ENCODE measurements around the gene DCLRE1B.

DCLRE1B gene

DNA sequence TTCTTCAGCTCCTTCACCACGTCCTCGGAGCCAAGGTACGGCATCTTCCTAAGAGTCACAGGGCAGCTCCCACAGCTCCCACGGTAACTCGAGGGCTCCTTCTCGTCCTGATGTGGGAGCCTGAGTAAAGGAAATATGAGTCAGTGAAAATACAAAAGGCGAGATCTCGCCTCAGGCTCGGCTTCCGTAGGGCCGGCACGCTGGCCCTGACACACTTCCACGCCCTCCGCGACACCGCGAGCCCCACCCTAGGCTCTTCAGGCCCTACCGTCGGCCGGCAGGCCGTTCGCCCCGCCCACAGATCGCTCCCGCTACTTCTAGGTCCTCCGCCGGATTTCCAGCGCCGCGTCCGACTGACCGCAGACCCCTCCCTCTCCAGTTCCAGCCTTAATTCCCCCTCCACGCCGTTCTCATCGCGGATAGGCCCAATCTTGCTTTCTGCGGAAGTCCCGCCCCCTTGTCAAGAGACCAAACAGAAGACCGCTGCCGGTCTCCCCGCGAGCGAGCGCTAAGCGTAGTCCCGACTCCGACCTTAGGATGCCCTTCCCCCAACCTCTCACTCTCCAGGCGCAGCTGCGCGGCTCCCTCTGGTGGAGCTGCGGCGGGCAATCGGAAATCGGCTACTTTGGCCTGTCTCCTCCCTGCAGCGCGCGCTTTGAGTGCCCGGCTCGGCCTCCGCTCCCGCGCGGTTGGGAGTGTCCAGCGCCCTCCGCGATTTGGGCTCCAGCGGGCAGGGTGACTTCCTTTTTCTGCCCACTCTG is at the start of gene DCLRE1B, which contains the start of gene AP4B1:
DCLRE1B (plus strand) TSS at position 653 of the 761 bp plus-strand sequence. CDS start 261 bp downstream, outside the sequence.
AP4B1 (minus strand) TSS at position 126 of the 761 bp plus-strand sequence; CDS start at position 44, 82 bp downstream.
- DNase-seq: peak; percentile 95

DNA sequence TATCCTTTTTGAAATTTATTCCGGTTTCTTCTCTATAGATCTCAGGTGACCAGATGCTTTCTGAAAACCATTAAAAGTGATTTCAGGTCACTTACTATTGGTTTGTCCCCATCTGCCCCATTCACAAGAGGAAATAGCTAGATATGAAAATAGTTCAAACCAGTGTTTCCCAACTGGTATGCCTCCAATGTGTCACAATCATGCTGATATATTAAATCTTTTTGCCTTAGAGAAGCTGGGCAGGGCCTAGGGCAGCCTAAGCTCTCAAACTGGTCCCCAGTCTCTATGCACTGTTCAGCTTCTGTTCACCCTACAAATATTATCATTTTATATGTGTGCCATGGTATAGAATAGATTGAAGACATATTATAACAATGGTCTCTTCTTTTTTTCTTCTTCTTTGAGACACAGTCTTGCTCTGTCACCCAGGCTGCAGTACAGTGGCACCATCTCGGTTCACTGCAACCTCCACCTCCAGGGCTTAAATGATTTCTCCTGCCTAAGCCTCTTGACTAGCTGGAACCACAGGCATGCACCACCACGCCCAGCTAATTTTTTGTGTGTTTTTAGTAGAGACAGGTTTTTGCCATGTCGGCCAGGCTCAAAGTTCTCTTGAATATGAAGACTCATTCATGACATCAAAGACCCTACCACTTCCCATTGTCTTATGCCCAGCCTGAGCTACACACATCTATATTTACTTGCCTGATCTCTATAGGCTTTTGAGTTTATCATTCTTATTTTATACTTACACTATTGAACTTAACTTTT is 49.3 kb upstream of the DCLRE1B start:
- no peak for DNase-seq

DNA sequence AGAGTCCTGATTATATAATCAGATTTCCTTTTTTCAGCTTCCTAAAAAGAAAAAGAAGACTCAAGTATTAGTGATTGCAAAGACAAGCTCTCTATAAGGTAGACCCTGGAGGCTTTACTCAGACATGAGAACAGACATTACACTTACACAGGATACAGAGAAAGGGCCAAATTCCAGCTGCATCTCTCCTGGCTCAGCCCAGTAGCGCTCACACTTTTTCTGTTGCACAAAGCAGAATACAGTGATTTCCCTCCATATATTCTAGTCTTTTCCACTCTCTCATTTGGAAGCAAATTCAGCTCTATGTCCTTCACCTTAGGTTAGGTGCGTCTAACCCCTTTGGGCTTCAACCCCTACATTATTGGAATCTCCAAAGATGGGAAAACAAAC is 48.7 kb upstream of the DCLRE1B start:
- no peak for DNase-seq

GRCh38 chr1:113857776-113858175 is 47.4 kb upstream of the DCLRE1B start:
- no peak for DNase-seq

DNA sequence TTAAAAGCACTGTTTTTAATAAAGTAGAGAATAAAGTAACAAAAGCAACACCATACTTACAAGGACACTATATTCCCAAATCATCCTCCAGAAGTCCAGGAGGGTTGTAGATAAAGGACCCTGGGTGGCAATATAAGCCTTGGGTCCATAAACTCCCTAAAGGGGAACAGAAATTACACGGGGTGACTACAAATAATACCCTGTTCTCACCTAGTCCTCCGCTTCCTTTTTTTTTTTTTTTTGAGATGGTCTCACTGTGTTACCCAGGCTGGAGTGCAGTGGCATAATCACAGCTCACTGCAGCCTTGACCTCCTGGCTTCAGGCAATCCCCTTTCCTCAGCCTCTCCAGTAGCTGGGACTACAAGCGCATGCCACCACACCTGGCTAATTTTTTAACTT is 46.7 kb upstream of the DCLRE1B start:
- no peak for DNase-seq

GRCh38 chr1:113858982-113859381 is 46.1 kb upstream of the DCLRE1B start:
- DNase-seq: no peak

DNA sequence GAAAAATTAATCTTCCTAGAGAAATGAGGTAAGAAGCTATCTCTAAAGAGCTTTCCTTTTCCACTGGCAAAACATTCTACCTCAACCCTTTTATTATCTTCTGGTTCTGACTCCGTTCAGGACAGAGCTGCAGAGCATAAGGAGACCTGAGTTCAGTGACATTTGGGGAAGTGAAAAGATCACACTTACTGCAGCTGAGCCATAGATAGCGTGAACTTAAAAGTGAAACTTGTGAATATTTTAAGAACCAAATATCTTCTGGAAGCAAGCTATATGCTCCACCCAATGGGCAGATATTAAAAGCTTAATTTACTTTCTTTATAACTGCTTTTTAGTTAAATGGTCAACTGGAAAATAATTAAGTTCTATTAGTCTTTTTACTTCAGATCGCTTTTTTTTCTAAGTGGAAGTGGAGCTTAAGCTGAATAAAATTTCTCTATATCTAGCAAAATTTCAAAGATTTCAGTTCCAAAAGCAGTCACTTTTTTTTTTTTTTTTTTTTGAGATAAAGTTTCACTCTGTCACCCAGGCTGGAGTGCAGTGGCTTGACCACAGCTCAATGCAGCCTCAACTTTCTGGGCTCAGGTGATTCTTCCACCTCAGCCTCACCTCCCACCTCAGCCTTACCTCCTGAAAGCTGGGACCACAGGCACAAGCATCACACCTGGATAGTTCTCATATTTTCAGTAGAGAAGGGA is 45.5 kb upstream of the DCLRE1B start:
- DNase-seq: no peak

DNA sequence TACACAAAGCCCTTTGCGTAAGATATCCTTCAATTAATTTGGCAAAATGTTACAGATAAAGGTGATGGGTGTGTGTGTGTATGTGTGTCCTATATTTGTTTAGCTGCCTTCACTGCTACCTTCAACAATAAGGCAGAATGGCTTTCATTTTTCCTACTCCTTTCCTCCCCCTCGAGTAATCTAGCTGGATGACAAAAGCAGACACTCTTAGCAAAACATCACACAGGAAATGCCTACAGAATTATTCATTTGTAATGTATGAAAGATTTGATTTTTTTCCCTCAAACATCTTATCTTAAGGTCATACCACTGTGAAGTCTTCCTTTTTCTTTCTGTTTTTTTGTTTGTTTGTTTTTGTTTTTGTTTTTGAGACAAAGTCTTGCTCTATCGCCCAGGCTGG is 44.2 kb upstream of the DCLRE1B start:
- no peak for DNase-seq

DNA sequence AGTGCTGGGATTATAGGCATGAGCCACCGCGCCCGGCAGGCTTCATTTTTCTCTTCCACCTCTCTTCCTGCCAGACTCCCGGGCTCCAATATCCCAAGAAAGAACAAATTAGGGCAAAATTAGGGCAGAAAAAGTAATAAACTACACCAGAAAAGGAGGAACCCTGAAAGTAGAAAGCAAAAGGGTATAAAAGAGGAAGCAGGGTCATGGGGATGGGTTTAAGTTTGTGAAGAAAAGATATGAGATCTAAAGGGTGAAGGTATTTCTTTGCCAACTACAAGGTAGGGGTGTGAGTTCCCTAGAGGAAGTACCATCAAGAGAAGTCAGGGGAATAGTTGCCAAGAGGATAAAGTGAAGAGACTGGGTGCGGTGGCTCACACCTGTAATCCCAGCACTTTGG is 43.5 kb upstream of the DCLRE1B start:
- DNase-seq: no peak

DNA sequence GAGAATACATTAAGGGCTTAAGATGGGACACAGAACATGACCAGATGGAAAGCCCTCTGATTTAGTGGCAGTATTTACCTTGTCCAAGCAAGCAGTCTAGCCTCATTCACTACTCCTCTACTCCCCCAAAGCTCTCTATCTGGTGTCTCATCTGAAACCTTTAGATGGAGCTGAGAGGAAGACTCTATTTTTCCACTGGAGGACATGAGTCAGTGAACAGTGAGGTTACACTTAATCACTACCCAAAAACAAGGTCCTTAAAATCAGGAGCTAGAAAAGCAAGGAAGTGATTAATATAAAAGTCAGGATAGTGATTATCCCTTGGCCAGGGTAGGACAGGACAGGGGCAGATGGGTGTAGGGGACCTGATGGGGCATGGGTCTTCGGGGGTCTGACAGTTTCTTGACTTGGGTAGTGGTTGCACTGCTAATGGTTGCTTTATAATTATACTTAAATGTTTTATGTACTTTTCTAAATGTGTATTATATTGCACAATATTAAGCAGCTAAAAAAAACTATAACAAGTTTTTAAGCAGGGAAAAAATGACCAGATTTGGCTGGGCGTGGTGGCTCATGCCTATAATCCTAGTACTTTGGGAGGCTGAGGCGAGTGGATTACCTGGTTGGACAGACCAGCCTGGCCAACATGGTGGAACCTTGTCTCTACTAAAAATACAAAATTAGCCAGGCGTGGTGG is 36.6 kb upstream of the DCLRE1B start:
- no peak for DNase-seq

GRCh38 chr1:113870778-113871177 is 34.3 kb upstream of the DCLRE1B start:
- no peak for DNase-seq

DNA sequence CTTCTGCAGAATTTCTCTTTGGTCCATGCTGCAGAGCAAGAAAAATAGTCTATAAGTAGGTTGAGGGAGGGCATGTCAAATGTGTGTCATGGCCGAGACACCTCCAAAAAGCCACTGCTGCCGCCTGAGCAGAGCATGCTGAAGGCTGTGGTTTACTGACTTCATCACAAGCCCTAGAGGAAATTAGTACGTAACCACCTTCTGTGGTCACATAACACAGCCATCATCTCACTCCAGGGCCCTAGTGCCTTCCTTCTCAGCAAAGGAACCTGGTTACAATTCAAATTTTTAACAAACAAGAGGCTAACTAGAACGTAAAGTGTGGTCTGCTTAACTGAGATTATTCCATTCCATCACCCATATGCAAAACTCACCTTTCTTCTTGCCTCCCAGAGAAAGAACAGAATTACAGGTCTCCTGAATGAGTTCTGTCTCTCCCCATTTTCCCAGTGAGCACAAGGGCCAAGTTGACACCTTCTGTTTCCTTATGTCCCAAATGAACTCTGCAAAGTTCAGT is 33.5 kb upstream of the DCLRE1B start, which contains the start of gene PTPN22:
PTPN22 (minus strand) TSS at position 116 of the 517 bp plus-strand sequence.
- no peak for DNase-seq

- DNase-seq: no peak
Measured at GRCh38 chr1:113872219-113872935, 32.7 kb upstream of the DCLRE1B start.

GRCh38 chr1:113874012-113874879 is 30.9 kb upstream of the DCLRE1B start:
- DNase-seq: no peak

GRCh38 chr1:113875714-113876113 is 29.4 kb upstream of the DCLRE1B start:
- DNase-seq: no peak

DNA sequence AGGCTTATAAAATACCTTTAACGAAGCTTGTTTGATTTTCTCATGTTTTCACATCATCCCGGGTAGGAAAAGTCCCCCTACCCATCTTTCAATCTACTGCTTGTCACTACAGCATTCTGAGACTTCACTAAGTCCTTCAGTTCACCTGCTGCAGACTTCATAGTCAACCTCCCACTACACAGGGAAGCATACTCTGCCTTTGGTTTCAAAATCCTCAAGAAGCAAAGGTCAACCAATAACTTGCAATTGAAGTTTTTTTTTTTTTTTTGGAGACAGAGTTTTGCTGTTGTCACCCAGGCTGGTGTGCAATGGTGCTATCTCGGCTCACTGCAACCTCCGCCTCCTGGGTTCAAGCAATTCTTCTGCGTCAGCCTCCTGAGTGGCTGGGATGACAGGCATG is 28.9 kb upstream of the DCLRE1B start:
- no peak for DNase-seq

GRCh38 chr1:113879739-113880038 is 25.4 kb upstream of the DCLRE1B start:
- DNase-seq: no peak

DNA sequence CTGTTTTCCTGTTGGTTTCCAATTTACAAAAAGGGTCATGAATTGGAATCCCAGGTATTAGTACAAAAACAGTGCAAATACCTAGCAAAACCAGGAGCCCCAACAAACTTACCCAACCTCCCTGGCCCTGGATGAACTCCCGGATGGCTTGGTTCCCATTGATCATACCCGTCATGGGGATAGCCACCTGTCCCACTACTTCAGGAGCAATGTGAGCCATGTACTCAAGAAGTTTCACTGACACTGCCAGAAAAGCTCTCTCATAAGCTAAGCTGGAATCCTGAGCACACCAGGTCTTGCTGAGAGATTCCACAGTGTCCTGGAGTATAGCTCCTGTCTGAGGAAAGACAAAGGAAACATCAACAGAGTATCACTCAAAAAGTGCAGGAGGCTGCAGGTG is 23.5 kb upstream of the DCLRE1B start:
- DNase-seq: no peak

DNA sequence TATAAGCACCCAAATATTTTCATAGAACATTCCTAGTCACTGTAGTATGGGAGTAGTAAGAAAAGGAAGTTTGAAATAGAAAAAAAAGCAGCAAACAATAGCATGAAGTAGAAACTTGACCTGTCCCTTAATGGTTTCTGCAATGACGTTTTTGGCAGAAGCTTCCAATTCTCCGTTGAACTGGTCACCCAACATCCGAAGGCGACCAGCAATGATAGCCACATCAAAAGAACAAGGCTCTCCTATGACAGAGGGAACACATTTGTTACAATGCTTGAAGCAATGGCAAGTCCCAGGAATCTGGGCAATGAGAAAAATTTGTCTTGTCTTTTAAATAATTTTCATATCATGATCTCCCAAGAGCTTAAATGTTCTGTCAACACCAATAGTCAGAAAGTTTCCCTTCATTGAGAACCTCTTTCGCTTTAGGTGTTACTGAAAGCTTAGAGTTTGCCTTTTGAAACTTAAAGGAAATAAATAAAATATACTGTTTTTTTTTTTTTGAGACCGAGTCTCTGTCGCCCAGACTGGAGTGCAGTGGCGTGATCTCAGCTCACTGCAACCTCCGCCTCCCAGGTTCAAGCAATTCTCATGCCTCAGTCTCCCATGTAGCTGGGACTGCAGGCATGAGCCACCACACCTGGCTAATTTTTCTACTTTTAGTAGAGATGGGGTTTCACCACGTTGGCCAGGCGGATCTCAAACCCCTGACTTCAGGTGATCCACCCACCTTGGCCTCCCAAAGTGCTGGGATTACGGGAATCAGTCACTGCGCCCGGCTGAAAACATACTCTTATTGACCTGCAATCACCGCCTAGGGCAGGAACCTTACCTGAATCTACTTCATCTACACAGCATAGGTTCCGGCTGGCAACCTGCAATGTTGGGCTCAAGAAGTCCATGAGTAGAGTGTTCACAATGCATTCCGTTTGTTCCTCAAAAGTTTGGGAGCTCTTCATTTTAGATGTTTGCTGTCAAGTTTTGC is 18.4 kb upstream of the DCLRE1B start:
- DNase-seq: no peak
